ENCODE data around the gene CEND1. TPM values are rescaled to one million over a fixed set of nuclear protein-coding genes. Genes with fewer than 3 reads are reported as not detected.

CEND1 gene
- total and polyA plus RNA-seq, 2 of the 13 experiments (the other 11 are each of a cell fraction or from before 2014, with no cell fraction given) = not detected

DNA sequence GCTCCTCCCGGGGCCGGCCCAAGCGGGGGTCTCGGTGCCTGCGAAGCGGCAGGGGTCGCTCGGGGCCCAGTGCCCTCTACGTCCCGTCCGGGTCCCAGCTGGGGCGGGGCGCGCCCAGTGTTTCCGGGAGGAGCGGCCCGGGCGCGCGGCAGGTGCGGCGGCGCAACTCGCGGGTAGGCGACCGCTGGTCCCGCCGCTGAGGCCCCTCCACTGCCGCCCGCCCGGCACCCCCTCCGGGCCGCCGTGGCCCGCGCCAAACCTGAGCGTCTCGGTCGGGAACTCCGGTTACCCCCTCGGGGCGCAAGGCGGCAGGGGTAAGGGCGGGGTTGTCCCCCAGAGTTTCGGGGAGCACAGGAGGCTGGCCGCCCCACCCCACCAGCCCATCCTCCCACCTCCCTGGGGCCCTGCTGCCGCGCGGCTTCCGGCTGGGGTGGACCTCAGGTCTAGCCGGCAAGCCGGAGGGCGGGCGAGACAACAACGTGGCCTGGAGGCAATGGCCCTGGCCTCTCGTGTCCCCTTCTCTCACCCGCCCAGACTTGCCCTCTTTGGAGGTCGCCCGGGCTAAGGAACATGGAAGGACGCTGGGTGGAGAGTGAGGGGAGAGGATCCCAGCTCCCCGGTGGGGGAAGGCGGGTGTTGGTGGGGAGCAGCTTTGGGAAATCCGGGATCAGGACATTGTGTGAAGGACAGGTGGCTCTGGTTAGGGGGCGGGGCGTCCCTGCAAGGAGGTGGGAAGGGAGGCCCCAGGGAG lies 37.4 kb upstream of the CEND1 start (continued):
- TF ChIP-seq, protein P1, sequence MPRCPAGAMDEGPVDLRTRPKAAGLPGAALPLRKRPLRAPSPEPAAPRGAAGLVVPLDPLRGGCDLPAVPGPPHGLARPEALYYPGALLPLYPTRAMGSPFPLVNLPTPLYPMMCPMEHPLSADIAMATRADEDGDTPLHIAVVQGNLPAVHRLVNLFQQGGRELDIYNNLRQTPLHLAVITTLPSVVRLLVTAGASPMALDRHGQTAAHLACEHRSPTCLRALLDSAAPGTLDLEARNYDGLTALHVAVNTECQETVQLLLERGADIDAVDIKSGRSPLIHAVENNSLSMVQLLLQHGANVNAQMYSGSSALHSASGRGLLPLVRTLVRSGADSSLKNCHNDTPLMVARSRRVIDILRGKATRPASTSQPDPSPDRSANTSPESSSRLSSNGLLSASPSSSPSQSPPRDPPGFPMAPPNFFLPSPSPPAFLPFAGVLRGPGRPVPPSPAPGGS (CRISPR knock-in tag; IDR thresholded peaks at IDR 0.05) = 0 out of 2 replicates have a peak, but pooled peaks have one; percentile 42
- TF ChIP-seq ZNF652 (CRISPR knock-in tag; IDR thresholded peaks at IDR 0.05; ENCODE audit: borderline replicate concordance, low read depth) (no peak), PAF1 (CRISPR knock-in tag; IDR thresholded peaks at IDR 0.05) (no peak), MYNN (CRISPR knock-in tag; IDR thresholded peaks at IDR 0.05; ENCODE audit: low read depth) (no peak), ATF7 (IDR thresholded peaks at IDR 0.05) (no peak), ATF7 (CRISPR knock-in tag; IDR thresholded peaks at IDR 0.05) (no peak), KDM5A (IDR thresholded peaks at IDR 0.05; ENCODE audit: borderline replicate concordance, low read length) (no peak), EEA1 (CRISPR knock-in tag; IDR thresholded peaks at IDR 0.05; ENCODE audit: borderline replicate concordance) (0 out of 2 replicates have a peak, but pooled peaks have one; percentile 34), ZNF34 (CRISPR knock-in tag; IDR thresholded peaks at IDR 0.05; ENCODE audit: borderline replicate concordance) (peak; percentile 64; the same call in 1 of the 2 replicates), ZNF746 (CRISPR knock-in tag; IDR thresholded peaks at IDR 0.05) (peak; percentile 98), IRF2 (CRISPR knock-in tag; IDR thresholded peaks at IDR 0.05) (no peak)
- TF ChIP-seq, protein P2, sequence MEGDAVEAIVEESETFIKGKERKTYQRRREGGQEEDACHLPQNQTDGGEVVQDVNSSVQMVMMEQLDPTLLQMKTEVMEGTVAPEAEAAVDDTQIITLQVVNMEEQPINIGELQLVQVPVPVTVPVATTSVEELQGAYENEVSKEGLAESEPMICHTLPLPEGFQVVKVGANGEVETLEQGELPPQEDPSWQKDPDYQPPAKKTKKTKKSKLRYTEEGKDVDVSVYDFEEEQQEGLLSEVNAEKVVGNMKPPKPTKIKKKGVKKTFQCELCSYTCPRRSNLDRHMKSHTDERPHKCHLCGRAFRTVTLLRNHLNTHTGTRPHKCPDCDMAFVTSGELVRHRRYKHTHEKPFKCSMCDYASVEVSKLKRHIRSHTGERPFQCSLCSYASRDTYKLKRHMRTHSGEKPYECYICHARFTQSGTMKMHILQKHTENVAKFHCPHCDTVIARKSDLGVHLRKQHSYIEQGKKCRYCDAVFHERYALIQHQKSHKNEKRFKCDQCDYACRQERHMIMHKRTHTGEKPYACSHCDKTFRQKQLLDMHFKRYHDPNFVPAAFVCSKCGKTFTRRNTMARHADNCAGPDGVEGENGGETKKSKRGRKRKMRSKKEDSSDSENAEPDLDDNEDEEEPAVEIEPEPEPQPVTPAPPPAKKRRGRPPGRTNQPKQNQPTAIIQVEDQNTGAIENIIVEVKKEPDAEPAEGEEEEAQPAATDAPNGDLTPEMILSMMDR (CRISPR knock-in tag; IDR thresholded peaks at IDR 0.05) = peak; percentile 36
- TF ChIP-seq, protein P3, sequence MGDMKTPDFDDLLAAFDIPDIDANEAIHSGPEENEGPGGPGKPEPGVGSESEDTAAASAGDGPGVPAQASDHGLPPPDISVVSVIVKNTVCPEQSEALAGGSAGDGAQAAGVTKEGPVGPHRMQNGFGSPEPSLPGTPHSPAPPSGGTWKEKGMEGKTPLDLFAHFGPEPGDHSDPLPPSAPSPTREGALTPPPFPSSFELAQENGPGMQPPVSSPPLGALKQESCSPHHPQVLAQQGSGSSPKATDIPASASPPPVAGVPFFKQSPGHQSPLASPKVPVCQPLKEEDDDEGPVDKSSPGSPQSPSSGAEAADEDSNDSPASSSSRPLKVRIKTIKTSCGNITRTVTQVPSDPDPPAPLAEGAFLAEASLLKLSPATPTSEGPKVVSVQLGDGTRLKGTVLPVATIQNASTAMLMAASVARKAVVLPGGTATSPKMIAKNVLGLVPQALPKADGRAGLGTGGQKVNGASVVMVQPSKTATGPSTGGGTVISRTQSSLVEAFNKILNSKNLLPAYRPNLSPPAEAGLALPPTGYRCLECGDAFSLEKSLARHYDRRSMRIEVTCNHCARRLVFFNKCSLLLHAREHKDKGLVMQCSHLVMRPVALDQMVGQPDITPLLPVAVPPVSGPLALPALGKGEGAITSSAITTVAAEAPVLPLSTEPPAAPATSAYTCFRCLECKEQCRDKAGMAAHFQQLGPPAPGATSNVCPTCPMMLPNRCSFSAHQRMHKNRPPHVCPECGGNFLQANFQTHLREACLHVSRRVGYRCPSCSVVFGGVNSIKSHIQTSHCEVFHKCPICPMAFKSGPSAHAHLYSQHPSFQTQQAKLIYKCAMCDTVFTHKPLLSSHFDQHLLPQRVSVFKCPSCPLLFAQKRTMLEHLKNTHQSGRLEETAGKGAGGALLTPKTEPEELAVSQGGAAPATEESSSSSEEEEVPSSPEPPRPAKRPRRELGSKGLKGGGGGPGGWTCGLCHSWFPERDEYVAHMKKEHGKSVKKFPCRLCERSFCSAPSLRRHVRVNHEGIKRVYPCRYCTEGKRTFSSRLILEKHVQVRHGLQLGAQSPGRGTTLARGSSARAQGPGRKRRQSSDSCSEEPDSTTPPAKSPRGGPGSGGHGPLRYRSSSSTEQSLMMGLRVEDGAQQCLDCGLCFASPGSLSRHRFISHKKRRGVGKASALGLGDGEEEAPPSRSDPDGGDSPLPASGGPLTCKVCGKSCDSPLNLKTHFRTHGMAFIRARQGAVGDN (CRISPR knock-in tag; IDR thresholded peaks at IDR 0.05) = peak; percentile 96
- TF ChIP-seq, protein P4, sequence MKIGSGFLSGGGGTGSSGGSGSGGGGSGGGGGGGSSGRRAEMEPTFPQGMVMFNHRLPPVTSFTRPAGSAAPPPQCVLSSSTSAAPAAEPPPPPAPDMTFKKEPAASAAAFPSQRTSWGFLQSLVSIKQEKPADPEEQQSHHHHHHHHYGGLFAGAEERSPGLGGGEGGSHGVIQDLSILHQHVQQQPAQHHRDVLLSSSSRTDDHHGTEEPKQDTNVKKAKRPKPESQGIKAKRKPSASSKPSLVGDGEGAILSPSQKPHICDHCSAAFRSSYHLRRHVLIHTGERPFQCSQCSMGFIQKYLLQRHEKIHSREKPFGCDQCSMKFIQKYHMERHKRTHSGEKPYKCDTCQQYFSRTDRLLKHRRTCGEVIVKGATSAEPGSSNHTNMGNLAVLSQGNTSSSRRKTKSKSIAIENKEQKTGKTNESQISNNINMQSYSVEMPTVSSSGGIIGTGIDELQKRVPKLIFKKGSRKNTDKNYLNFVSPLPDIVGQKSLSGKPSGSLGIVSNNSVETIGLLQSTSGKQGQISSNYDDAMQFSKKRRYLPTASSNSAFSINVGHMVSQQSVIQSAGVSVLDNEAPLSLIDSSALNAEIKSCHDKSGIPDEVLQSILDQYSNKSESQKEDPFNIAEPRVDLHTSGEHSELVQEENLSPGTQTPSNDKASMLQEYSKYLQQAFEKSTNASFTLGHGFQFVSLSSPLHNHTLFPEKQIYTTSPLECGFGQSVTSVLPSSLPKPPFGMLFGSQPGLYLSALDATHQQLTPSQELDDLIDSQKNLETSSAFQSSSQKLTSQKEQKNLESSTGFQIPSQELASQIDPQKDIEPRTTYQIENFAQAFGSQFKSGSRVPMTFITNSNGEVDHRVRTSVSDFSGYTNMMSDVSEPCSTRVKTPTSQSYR (CRISPR knock-in tag; IDR thresholded peaks at IDR 0.05; ENCODE audit: borderline replicate concordance) = peak; percentile 47; the same call in 1 of the 2 replicates
- TF ChIP-seq, protein P5, sequence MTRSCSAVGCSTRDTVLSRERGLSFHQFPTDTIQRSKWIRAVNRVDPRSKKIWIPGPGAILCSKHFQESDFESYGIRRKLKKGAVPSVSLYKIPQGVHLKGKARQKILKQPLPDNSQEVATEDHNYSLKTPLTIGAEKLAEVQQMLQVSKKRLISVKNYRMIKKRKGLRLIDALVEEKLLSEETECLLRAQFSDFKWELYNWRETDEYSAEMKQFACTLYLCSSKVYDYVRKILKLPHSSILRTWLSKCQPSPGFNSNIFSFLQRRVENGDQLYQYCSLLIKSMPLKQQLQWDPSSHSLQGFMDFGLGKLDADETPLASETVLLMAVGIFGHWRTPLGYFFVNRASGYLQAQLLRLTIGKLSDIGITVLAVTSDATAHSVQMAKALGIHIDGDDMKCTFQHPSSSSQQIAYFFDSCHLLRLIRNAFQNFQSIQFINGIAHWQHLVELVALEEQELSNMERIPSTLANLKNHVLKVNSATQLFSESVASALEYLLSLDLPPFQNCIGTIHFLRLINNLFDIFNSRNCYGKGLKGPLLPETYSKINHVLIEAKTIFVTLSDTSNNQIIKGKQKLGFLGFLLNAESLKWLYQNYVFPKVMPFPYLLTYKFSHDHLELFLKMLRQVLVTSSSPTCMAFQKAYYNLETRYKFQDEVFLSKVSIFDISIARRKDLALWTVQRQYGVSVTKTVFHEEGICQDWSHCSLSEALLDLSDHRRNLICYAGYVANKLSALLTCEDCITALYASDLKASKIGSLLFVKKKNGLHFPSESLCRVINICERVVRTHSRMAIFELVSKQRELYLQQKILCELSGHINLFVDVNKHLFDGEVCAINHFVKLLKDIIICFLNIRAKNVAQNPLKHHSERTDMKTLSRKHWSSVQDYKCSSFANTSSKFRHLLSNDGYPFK (CRISPR knock-in tag; IDR thresholded peaks at IDR 0.05; ENCODE audit: borderline replicate concordance) = 0 out of 2 replicates have a peak, but pooled peaks have one; percentile 51

All from HepG2 (cell line).